PFSK-1 (cell line): Measurements from ENCODE around the gene INSYN2B.

Experiments
- POLR2AphosphoS5 ChIP-seq: IDR thresholded peaks from 2 replicates; pipeline ENCODE4 v1.6.1; 2012; ENCODE audit warnings: low read depth, mild to moderate bottlenecking, control low read depth, low read length, moderate library complexity
- SIN3A ChIP-seq: IDR thresholded peaks from 2 replicates; pipeline ENCODE4 v1.6.1; 2012; ENCODE audit warnings: mild to moderate bottlenecking, low read length, moderate library complexity, borderline replicate concordance; ENCODE audit not compliant: insufficient read depth
- TAF1 ChIP-seq: IDR thresholded peaks from 2 replicates; pipeline ENCODE4 v1.6.1; 2012; ENCODE audit warnings: low read length, control low read depth, borderline replicate concordance; ENCODE audit not compliant: insufficient read depth
- TF ChIP-seq, protein P1 (sequence below), 2 experiments: IDR thresholded peaks; 2 replicates each; pipeline versions ENCODE4 v1.6.1 to v1.8.0; 2011 to 2012; ENCODE audit warnings: low read depth in 2 of 2, low read length in 2 of 2, control low read depth in 1 of 2, inconsistent platforms in 1 of 2, mild to moderate bottlenecking in 1 of 2, moderate library complexity in 1 of 2; ENCODE audit not compliant: insufficient read depth in 1 of 2

GRCh38 chr5:169904059-169904458, 76.2 kb downstream of the INSYN2B start:
- TF ChIP-seq POLR2AphosphoS5 = no peak
- no peak for TF ChIP-seq TAF1
- TF ChIP-seq, protein P1, sequence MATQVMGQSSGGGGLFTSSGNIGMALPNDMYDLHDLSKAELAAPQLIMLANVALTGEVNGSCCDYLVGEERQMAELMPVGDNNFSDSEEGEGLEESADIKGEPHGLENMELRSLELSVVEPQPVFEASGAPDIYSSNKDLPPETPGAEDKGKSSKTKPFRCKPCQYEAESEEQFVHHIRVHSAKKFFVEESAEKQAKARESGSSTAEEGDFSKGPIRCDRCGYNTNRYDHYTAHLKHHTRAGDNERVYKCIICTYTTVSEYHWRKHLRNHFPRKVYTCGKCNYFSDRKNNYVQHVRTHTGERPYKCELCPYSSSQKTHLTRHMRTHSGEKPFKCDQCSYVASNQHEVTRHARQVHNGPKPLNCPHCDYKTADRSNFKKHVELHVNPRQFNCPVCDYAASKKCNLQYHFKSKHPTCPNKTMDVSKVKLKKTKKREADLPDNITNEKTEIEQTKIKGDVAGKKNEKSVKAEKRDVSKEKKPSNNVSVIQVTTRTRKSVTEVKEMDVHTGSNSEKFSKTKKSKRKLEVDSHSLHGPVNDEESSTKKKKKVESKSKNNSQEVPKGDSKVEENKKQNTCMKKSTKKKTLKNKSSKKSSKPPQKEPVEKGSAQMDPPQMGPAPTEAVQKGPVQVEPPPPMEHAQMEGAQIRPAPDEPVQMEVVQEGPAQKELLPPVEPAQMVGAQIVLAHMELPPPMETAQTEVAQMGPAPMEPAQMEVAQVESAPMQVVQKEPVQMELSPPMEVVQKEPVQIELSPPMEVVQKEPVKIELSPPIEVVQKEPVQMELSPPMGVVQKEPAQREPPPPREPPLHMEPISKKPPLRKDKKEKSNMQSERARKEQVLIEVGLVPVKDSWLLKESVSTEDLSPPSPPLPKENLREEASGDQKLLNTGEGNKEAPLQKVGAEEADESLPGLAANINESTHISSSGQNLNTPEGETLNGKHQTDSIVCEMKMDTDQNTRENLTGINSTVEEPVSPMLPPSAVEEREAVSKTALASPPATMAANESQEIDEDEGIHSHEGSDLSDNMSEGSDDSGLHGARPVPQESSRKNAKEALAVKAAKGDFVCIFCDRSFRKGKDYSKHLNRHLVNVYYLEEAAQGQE (IDR thresholded peaks at IDR 0.05; ENCODE audit: insufficient read depth in 1 of 2, low read depth in 2 of 2, low read length in 2 of 2) = no peak
- no peak for TF ChIP-seq SIN3A
